Pancreas (tissue), 10 donors: ENCODE data around the gene LAMTOR4. TPM values are rescaled to one million over a fixed set of nuclear protein-coding genes. Genes with fewer than 3 reads are reported as not detected.
A peak's percentile ranks its signal among the peaks of the same experiment; 100 is the strongest.

Source experiments
- ATAC-seq, 4 donors: fragments of 200-7000 bp; cut with Tn5 transposase; one replicate each; pipeline versions ENCODE4 v1.8.0 to v1.9.1; 2020; ENCODE audit warnings: mild to moderate bottlenecking in 4 of 4, moderate library complexity in 4 of 4
- DNase-seq, 6 donors: peaks; one replicate each; pipeline ENCODE4 v3.0.0-alpha.2; 2020
- FAIRE-seq: peaks from 2 replicates; lab custom pipeline; 2012; peaks lifted over from hg19 to GRCh38; lab: Jason Lieb, UNC
- H3K27ac ChIP-seq, 4 donors: fragments of 200-600 bp; sonication (generic); 1 replicate in 3 of 4; 2 replicates in 1 of 4; pipeline versions ENCODE4 v1.5.0 to v1.8.0; 2020
- H3K27me3 ChIP-seq, 4 donors: fragments of 200-600 bp; one replicate each; pipeline ENCODE4 v1.8.0; 2021
- H3K36me3 ChIP-seq, 3 donors: fragments of 200-600 bp; sonication (generic) in 1 of 3; one replicate each; pipeline versions ENCODE4 v1.5.0 to v1.8.0; 2020 to 2021
- H3K4me1 ChIP-seq, 3 donors: fragments of 200-600 bp; one replicate each; pipeline ENCODE4 v1.8.0; 2021
- H3K4me3 ChIP-seq, 4 donors: fragments of 200-600 bp; sonication (generic) in 2 of 4; one replicate each; pipeline versions ENCODE4 v1.5.0 to v1.8.0; 2020 to 2021
- H3K9me3 ChIP-seq, 4 donors: fragments of 200-600 bp; one replicate each; pipeline ENCODE4 v1.8.0; 2021
- CTCF ChIP-seq, 4 donors: fragments of 200-600 bp; sonication (generic) in 3 of 4; IDR thresholded peaks; one replicate each; pipeline versions ENCODE4 v1.5.0 to v1.8.0; 2021; ENCODE audit warnings: antibody characterized with exemption in 4 of 4
- WGBS, 2 donors: extraction: QIAGEN DNeasy Blood & Tissue Kit; methylation state at CpG; one replicate each; pipeline ENCODE4 v1.1.7; 2013; 5-methylcytosine and 5-hydroxymethylcytosine counted together
- intact Hi-C, 3 donors: fragments of 100-400 bp; cut with DNase I; formaldehyde crosslinking; loops; one replicate each; pipeline versions ENCODE4 v1.11.1 to v1.14.2; 2022
- polyA plus RNA-seq, 2 donors: library from polyadenylated mRNA; stranded (reverse); fragments of 200-250 nt; gene quantifications; one replicate each; pipeline ENCODE4 v1.2.3, GENCODE V29; 2013
- total RNA-seq, 6 donors: library from RNA; stranded (reverse); fragmentation: NEBNext Ultra II Directional in 4 of 6; extraction: Animal tissue kit (Norgen Biotek cat#: 25700) in 4 of 6; gene quantifications; one replicate each; pipeline versions ENCODE4 v1.2.1 to v1.2.4, GENCODE V29; 2021 to 2023
- donor health status: healthy with polysubstance abuse.
- donor health status: DM: no; HTN: no; CAD: no; lungs with moderate emphysema.
- donor health status: DM: no; HTN: no; CAD: no.
- donor health status: control.
- donor health status: control.
- donor health status: Bipolar disorder and iron deficiency.
- donor health status: DM: yes; HTN: yes; CAD: no.
- donor health status: DM: no; HTN: no; CAD: no.
- donor health status: DM: no; HTN: no; CAD: no.
- donor health status: DM: yes; HTN: yes; CAD: no.

LAMTOR4 gene
- total RNA-seq (10 to 100 TPM; 43.8 to 57.3 (median 51.8) TPM), polyA plus RNA-seq (100 to 1,000 TPM; 147 to 209 TPM)

- WGBS, 2 donors = 0% methylated on average over 45 to 46 of the region's 46 CpGs
- peak; percentile 92 to 100 (median 99) for DNase-seq
- Histone ChIP-seq H3K9me3 (no peaks in the 10 kb centered on the region), H3K36me3 (no peaks in the 10 kb centered on the region), H3K4me1 (peaks cover 0 to 6% (median 0%) of the 10 kb centered on the region in 3 donors), H3K27ac (peak within 1 kb of the TSS; percentile 26 to 76 (median 60)), H3K4me3 (peak within 1 kb of the TSS; percentile 55 to 79 (median 76)), H3K27me3 (no peaks in the 10 kb centered on the region)
- peak; percentile 92 for FAIRE-seq
- TF ChIP-seq CTCF (IDR thresholded peaks at IDR 0.05) = no peak
- ATAC-seq = peak; percentile 97 to 98 (median 98)
- intact Hi-C loops = loop anchor here in 1 of 3 donors (10.0 kb wide), 1 partner anchor 66 kb away; the partner anchor contains the start of gene PVRIG
These were observed at the start of gene LAMTOR4 for GRCh38 chr7:100148559-100149328. Gene LAMTOR4 (plus strand): TSS chr7:100148918. CDS start chr7:100148973, 55 bp downstream.

- no peaks in the 10 kb centered on the region for H3K27me3 ChIP-seq
- H3K36me3 ChIP-seq = peaks cover 4 to 48% (median 31%) of the 10 kb centered on the region in 3 donors
- FAIRE-seq (no peak), ATAC-seq (no peak), DNase-seq (no peak)
- intact Hi-C loops = no loop called here
- no peak overlapping the region for H3K27ac ChIP-seq
- H3K4me3 ChIP-seq = peak overlapping the region in 3 of 4 donors; percentile 34 to 88 (median 73)
- no peaks in the 10 kb centered on the region for H3K9me3 ChIP-seq
- 53 to 64% methylated on average over 12 of the region's 12 CpGs for WGBS, 2 donors
- peaks cover 0 to 16% (median 4%) of the 10 kb centered on the region in 3 donors for H3K4me1 ChIP-seq
- no peak for TF ChIP-seq CTCF (IDR thresholded peaks at IDR 0.05)
These were observed 49.3 kb upstream of the LAMTOR4 start for GRCh38 chr7:100099452-100099851.

GRCh38 chr7:100100420-100101015, 48.2 kb upstream of the LAMTOR4 start:
- H3K27ac ChIP-seq = peak overlapping the region; percentile 56 to 91 (median 88)
- H3K36me3 ChIP-seq = peaks cover 4 to 40% (median 27%) of the 10 kb centered on the region in 3 donors
- WGBS, 2 donors = 0 to 1% methylated on average over 45 to 61 of the region's 61 CpGs
- peaks cover 0 to 16% (median 4%) of the 10 kb centered on the region in 3 donors for H3K4me1 ChIP-seq
- ATAC-seq (peak; percentile 88 to 95 (median 90)), FAIRE-seq (no peak), DNase-seq (peak; percentile 92 to 97 (median 94))
- H3K9me3 ChIP-seq = no peaks in the 10 kb centered on the region
- TF ChIP-seq CTCF (IDR thresholded peaks at IDR 0.05) = no peak
- peak overlapping the region; percentile 34 to 91 (median 80) for H3K4me3 ChIP-seq
- no peaks in the 10 kb centered on the region for H3K27me3 ChIP-seq
- intact Hi-C loops = no loop called here

GRCh38 chr7:100101016-100101862, 47.5 kb upstream of the LAMTOR4 start, which contains the start of the genes AP4M1 and MCM7:
Gene AP4M1 (plus strand): TSS chr7:100101643. CDS start chr7:100101715, 72 bp downstream.
Gene MCM7 (minus strand): TSS chr7:100101397. CDS start chr7:100101294, 103 bp downstream.
- WGBS, 2 donors = 0% methylated on average over 71 to 80 of the region's 80 CpGs
- DNase-seq (peak; percentile 97 to 99 (median 99)), FAIRE-seq (no peak), ATAC-seq (peak; percentile 90 to 96 (median 91))
- H3K9me3 ChIP-seq = no peaks in the 10 kb centered on the region
- H3K4me1 ChIP-seq = peaks cover 0 to 16% (median 4%) of the 10 kb centered on the region in 3 donors
- intact Hi-C loops = no loop called here
- peak within 1 kb of the TSS; percentile 34 to 91 (median 80) for H3K4me3 ChIP-seq
- H3K36me3 ChIP-seq = peaks cover 4 to 33% (median 20%) of the 10 kb centered on the region in 3 donors
- TF ChIP-seq CTCF (IDR thresholded peaks at IDR 0.05) = no peak
- H3K27ac ChIP-seq = peak within 1 kb of the TSS; percentile 78 to 91 (median 88)
- H3K27me3 ChIP-seq = no peaks in the 10 kb centered on the region
